Mucosa of rectum (tissue), 2 donors: ENCODE measurements around the gene SCG3.
"Not testable (repeated sequence)": the region's sequence is repeated elsewhere in the genome, so short reads cannot be mapped to it uniquely, and the experiment has no call there.

Experiments
- H3K27ac ChIP-seq, 2 donors: one replicate each; pipeline ENCODE4 v1.7.0; 2013; ENCODE audit warnings: inconsistent platforms in 2 of 2, low read depth in 2 of 2, low read length in 2 of 2
- H3K27me3 ChIP-seq, 2 donors: one replicate each; pipeline ENCODE4 v1.7.0; 2013; ENCODE audit warnings: low read length in 2 of 2; ENCODE audit not compliant: control insufficient read depth in 2 of 2, insufficient read depth in 2 of 2
- H3K36me3 ChIP-seq, 2 donors: one replicate each; pipeline ENCODE4 v1.7.0; 2013; ENCODE audit warnings: low read length in 2 of 2; ENCODE audit not compliant: control insufficient read depth in 2 of 2, insufficient read depth in 2 of 2
- H3K4me1 ChIP-seq, 2 donors: one replicate each; pipeline ENCODE4 v1.7.0; 2013; ENCODE audit warnings: low read length in 2 of 2, mild to moderate bottlenecking in 1 of 2; ENCODE audit not compliant: control insufficient read depth in 2 of 2, insufficient read depth in 2 of 2
- H3K4me3 ChIP-seq, 2 donors: one replicate each; pipeline ENCODE4 v1.7.0; 2013; ENCODE audit warnings: low read length in 2 of 2
- H3K9ac ChIP-seq, 2 donors: one replicate each; pipeline ENCODE4 v1.7.0; 2013; ENCODE audit warnings: low read length in 2 of 2, low read depth in 1 of 2, mild to moderate bottlenecking in 1 of 2
- H3K9me3 ChIP-seq, 2 donors: one replicate each; pipeline ENCODE4 v1.7.0; 2013; ENCODE audit warnings: low read length in 2 of 2; ENCODE audit not compliant: control insufficient read depth in 2 of 2
- donor health status: healthy.
- donor health status: Normal muscosa, but diverticular disease.

Gene SCG3

DNA sequence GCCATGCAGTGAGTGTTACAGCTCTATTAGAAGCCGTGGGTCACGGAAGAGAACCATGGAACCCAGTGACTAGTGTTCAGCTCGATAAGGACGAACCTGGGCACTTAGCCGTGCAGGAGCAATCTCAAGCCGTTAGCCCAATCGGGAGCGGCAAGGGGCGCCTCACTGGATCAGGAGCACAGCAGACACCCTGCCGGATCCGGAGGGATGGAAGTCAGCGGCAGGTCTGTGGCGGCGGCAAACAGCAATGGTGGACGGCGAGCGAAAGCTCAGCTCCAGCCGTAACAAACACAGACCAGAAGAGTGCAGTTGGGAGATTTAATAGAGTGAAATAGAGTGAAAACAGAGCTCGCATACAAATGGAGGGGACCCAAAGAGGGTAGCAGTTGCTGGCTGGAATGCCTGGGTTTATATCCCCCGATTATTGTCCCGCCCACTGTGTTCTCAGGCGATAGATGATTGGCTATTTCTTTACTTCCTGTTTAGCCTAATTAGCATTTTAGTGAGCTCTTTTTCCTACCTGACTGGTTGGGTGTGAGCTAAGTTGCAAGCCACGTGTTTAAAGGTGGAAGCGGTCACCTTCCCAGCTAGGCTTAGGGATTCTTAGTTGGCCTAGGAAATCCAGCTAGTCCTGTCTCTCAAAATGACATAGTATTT is 25.8 kb upstream of the SCG3 start:
- H3K27ac ChIP-seq, H3K36me3 ChIP-seq, H3K27me3 ChIP-seq, H3K4me1 ChIP-seq, H3K9me3 ChIP-seq, H3K4me3 ChIP-seq, H3K9ac ChIP-seq: not testable (repeated sequence)

DNA sequence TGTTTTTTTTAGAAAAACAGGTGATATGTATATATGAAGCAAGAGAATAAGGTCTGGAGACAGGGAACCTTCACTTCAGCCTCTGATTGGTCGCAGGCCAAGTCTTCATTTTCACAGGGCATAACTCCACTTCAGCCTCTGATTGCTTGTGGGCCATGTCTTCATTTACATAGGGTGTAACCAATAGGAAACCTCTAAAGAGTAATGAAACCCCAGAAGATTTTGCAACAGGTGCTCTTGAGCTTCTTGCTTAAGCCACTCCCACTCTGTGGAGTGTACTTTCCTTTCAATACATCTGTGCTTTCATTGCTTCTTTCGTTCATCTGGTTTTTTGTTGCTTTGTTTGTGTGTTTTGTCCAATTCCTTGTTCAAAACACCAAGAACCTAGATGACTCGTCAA is 22.6 kb upstream of the SCG3 start:
- Histone ChIP-seq H3K4me3 (no peak overlapping the region), H3K9ac (no peak overlapping the region), H3K4me1 (no peaks in the 10 kb centered on the region), H3K9me3 (no peaks in the 10 kb centered on the region), H3K27ac (no peak overlapping the region), H3K36me3 (no peaks in the 10 kb centered on the region), H3K27me3 (no peaks in the 10 kb centered on the region)

DNA sequence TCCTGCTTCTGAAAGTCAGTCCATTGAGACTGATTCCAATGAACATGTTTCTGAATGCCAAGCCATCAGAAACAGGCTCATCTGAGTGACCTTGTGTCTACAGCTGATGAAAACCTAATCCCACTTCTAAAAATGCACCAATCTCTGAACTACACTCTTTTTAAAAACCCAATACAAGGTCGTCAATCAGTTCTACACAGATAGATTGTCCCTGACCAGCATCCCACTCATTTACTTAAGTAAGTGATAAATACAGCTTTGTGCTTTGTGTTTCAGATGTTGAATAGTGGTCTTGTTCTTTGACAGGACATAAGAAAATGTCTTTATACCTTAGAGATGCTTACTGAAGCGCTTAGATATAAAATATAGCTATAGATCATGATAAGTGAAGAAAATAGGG is 20.2 kb upstream of the SCG3 start:
- Histone ChIP-seq H3K4me1 (no peaks in the 10 kb centered on the region), H3K9me3 (no peaks in the 10 kb centered on the region), H3K27me3 (no peaks in the 10 kb centered on the region), H3K27ac (no peak overlapping the region), H3K4me3 (no peak overlapping the region), H3K9ac (no peak overlapping the region), H3K36me3 (no peaks in the 10 kb centered on the region)

DNA sequence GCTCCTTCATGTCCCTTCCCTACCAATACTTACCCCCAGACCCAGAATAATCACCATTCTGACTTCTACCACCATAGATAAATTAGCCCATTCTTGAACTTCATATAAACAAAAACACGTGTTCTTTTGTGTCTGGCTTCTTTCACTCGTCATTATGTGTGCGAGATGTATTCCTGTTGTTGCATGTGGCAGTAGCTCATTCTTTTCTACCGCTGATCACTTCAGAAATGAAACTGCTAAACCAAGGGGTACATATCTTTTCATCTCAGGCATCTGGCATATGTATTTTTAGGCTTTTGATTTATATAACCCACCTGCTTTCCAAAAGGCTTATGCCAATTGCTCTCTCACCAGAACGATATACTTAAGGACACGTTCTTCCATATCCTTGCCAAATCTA is 13.8 kb upstream of the SCG3 start:
- Histone ChIP-seq H3K4me1 (no peaks in the 10 kb centered on the region), H3K36me3 (no peaks in the 10 kb centered on the region), H3K27me3 (peaks cover 0 to 5% of the 10 kb centered on the region in 2 donors), H3K9ac (no peak overlapping the region), H3K4me3 (no peak overlapping the region), H3K27ac (no peak overlapping the region), H3K9me3 (no peaks in the 10 kb centered on the region)

DNA sequence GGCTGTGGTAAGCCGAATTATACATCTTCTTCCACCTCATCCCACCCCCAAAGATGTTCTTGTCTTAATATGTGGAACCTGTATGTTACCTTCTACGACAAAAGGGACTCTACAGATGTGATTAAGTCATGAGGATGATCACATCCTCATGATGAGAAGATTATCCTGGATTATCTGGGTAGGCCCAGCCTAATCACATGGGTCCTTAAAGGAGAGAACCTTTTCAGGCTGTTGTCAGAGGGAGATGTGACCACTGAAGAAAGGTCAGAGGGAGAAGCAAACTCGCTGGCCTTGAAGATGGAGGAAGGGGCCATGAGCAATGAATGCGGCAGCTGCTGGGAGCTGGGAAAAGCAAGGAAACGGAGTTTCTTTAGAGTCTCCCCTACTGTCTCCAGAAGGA is 12.9 kb upstream of the SCG3 start:
- no peak overlapping the region for H3K27ac ChIP-seq
- no peaks in the 10 kb centered on the region for H3K36me3 ChIP-seq
- H3K9ac ChIP-seq, result no peak overlapping the region
- no peak overlapping the region for H3K4me3 ChIP-seq
- peaks cover 0 to 5% of the 10 kb centered on the region in 2 donors for H3K27me3 ChIP-seq
- no peaks in the 10 kb centered on the region for H3K4me1 ChIP-seq
- no peaks in the 10 kb centered on the region for H3K9me3 ChIP-seq

DNA sequence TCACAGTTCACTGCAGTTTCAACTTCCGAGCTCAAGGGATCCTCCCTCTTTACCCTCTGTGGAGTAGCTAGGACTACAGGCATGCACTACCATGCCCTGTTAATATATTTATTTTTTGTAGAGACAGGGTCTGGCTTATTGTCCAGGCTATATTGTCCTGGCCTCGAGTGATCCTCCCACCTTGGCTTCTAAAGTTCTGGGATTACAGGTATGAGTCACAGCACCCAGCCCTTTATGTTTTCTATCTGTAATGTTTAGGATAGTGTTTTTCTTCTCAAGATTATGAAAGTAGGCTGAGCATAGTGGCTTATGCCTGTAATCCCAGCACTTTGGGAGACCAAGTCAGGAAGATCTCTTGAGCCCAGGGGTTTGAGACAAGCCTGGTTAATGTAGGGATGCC is 11.9 kb upstream of the SCG3 start:
- no peaks in the 10 kb centered on the region for H3K36me3 ChIP-seq
- no peak overlapping the region for H3K27ac ChIP-seq
- H3K9me3 ChIP-seq, result no peaks in the 10 kb centered on the region
- no peak overlapping the region for H3K9ac ChIP-seq
- H3K4me3 ChIP-seq, result no peak overlapping the region
- H3K4me1 ChIP-seq, result no peaks in the 10 kb centered on the region
- peaks cover 0 to 5% of the 10 kb centered on the region in 2 donors for H3K27me3 ChIP-seq

DNA sequence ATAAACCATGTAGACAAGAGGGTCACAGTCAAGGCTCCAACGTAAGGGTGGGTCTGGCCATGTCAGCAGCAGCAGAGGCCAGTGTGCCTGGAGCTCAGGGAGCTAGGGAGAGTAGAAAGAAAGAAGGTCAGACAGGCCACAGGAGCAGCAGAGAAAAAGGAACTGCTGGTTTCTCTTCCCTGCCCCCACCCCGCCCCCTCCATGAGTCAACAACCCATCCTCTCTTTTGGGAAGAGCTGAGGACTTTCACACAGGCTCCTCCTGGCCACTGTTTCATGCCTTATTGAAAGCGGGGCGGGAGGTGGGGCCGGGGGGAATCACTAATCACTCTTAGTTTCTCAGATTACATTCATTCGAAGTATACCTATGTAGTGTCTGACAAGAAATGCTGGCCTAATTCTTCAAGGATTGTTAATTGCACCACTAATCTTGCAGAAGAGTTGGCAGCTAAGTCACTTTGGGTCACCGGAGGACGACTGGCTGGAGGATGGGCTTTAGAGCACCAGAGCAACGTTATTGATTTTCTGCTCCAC is 9.1 kb upstream of the SCG3 start:
- H3K9me3 ChIP-seq, result no peaks in the 10 kb centered on the region
- no peaks in the 10 kb centered on the region for H3K36me3 ChIP-seq
- no peaks in the 10 kb centered on the region for H3K4me1 ChIP-seq
- peaks cover 0 to 5% of the 10 kb centered on the region in 2 donors for H3K27me3 ChIP-seq
- H3K4me3 ChIP-seq, result no peak overlapping the region
- H3K27ac ChIP-seq, result no peak overlapping the region
- no peak overlapping the region for H3K9ac ChIP-seq

DNA sequence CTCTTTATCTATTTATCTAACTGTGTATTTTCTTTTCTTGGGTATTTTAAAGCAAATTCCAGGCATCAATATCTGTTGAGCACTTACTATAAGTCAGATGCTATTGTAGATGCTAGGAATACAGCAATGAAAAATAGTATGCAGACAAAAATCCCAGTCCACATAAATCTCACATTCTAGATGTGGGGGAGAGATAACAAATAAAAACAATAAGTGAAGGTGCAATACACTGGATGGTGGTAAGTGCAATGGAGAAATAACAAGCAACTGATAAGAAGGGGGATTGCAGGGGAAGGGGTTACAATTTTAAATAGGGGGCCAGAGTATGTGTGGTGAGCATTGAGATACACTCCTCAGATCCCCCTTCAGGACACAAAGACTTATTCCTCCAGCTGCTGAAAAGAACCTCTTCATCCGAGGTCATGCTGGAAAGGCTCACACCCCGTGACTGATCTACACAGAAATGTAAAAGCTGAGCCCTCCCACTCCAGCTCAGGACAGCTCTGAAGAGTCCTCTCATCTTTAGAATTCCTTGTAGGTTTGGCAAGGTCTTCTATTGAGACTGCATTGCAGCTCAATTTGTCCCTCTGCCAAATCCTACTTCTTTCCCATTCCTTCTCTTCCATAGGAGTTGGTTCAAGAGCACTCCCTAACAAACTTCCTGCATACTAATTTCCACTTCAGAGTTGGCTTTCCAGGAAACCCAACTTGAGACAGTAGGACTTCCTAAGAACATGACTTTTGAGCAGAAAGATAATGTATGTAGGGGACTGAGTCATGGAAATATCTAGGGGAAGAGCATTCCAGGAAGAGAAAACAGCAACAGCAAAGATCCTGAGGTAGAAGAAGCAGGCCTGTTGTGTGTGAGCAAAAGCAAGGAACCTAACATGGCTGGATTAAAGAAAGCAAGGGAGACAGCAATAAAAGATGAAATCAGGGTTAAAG is 8.1 kb upstream of the SCG3 start:
- no peak overlapping the region for H3K9ac ChIP-seq
- no peaks in the 10 kb centered on the region for H3K4me1 ChIP-seq
- no peaks in the 10 kb centered on the region for H3K36me3 ChIP-seq
- no peaks in the 10 kb centered on the region for H3K9me3 ChIP-seq
- H3K4me3 ChIP-seq, result no peak overlapping the region
- H3K27ac ChIP-seq, result no peak overlapping the region
- peaks cover 0 to 5% of the 10 kb centered on the region in 2 donors for H3K27me3 ChIP-seq

DNA sequence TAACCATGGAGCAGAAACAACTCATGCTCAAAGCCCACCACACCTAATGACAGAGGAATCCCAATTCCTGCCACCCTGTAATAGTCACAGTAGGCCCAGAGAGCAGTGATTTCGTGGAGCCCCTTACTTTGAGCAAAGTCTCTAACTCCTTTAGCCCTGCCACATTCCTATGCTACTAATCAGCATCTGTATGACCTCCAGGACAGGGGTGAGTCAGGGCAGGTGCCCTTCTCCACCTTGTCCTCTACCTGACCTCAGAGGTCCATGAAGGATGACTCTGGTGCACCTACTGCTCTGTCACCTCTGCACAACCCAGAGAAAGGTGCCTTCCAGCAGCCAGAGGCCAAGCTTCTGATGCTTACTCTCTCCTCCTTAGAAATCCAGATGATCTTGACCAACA is 6.1 kb upstream of the SCG3 start:
- no peaks in the 10 kb centered on the region for H3K4me1 ChIP-seq
- H3K9ac ChIP-seq, result no peak overlapping the region
- H3K9me3 ChIP-seq, result no peaks in the 10 kb centered on the region
- no peak overlapping the region for H3K4me3 ChIP-seq
- no peaks in the 10 kb centered on the region for H3K36me3 ChIP-seq
- peaks cover 2 to 8% of the 10 kb centered on the region in 2 donors for H3K27me3 ChIP-seq
- H3K27ac ChIP-seq, result no peak overlapping the region

DNA sequence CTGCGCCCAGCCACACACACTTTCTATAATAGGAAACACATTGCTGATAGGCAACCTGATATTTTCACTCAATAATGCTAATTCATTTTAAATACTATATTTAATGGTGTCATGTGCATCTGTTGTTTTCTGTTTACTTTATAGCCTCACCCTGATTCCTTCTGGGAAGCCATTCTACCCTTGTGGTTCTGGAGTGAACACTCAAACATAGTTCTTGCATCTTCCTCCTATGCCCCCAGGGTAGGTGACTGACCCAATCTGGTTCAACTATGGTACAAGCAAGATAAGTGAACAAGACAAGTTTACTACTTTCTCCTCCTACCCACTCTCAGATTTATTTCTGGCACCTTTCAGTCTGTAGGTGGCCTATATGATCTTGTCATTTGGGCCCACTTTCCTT is 4.3 kb upstream of the SCG3 start:
- Histone ChIP-seq H3K27ac (no peak overlapping the region), H3K4me3 (no peak overlapping the region), H3K27me3 (peaks cover 7 to 9% of the 10 kb centered on the region in 2 donors)

More for the DNA sequence above, 4.3 kb upstream of the SCG3 start:
- Histone ChIP-seq H3K36me3 (no peaks in the 10 kb centered on the region), H3K4me1 (no peaks in the 10 kb centered on the region), H3K9me3 (no peaks in the 10 kb centered on the region), H3K9ac (no peak overlapping the region)
